HEK293T (cell line): ENCODE results near the gene CALCOCO2.

Source experiments
- ARNT ChIP-seq: fragments of 450-650 bp; IDR thresholded peaks from 2 replicates; pipeline ENCODE4 v1.6.1; 2017; ENCODE audit warnings: mild to moderate bottlenecking
- BHLHE40 ChIP-seq: fragments of 450-650 bp; IDR thresholded peaks from 2 replicates; pipeline ENCODE4 v1.6.1; 2016; ENCODE audit warnings: mild to moderate bottlenecking, moderate library complexity, borderline replicate concordance
- ELF4 ChIP-seq: fragments of 450-650 bp; IDR thresholded peaks from 2 replicates; pipeline ENCODE4 v1.6.1; 2017; ENCODE audit warnings: antibody characterized with exemption
- FOXA1 ChIP-seq: fragments of 450-650 bp; IDR thresholded peaks from 2 replicates; pipeline ENCODE4 v1.6.1; 2016; ENCODE audit warnings: mild to moderate bottlenecking
- FOXK2 ChIP-seq: fragments of 450-650 bp; IDR thresholded peaks from 2 replicates; pipeline ENCODE4 v1.6.1; 2016; ENCODE audit warnings: mild to moderate bottlenecking
- FOXM1 ChIP-seq: fragments of 450-650 bp; IDR thresholded peaks from 2 replicates; pipeline ENCODE4 v1.6.1; 2017; ENCODE audit warnings: mild to moderate bottlenecking, borderline replicate concordance
- HDGF ChIP-seq: fragments of 450-650 bp; IDR thresholded peaks from 2 replicates; pipeline ENCODE4 v1.6.1; 2017; ENCODE audit warnings: antibody characterized with exemption, borderline replicate concordance
- LEF1 ChIP-seq: fragments of 450-650 bp; IDR thresholded peaks from 2 replicates; pipeline ENCODE4 v1.6.1; 2017; ENCODE audit warnings: mild to moderate bottlenecking, borderline replicate concordance
- NFRKB ChIP-seq: fragments of 450-650 bp; IDR thresholded peaks from 2 replicates; pipeline ENCODE4 v1.6.1; 2016; ENCODE audit warnings: mild to moderate bottlenecking, moderate library complexity
- PKNOX1 ChIP-seq: fragments of 450-650 bp; IDR thresholded peaks from 2 replicates; pipeline ENCODE4 v1.6.1; 2016
- SP1 ChIP-seq: fragments of 450-650 bp; IDR thresholded peaks from 2 replicates; pipeline ENCODE4 v1.6.1; 2017
- SUZ12 ChIP-seq: fragments of 450-650 bp; IDR thresholded peaks from 2 replicates; pipeline ENCODE4 v1.6.1; 2016; ENCODE audit warnings: mild to moderate bottlenecking
- TARDBP ChIP-seq: fragments of 450-650 bp; IDR thresholded peaks from 2 replicates; pipeline ENCODE4 v1.6.1; 2016
- ZNF384 ChIP-seq: fragments of 450-650 bp; IDR thresholded peaks from 2 replicates; pipeline ENCODE4 v1.6.1; 2016

GRCh38 chr17:48814504-48814903 is 16.3 kb upstream of the CALCOCO2 start:
- TF ChIP-seq NFRKB = no peak
- no peak for TF ChIP-seq TARDBP
- TF ChIP-seq PKNOX1 = no peak
- TF ChIP-seq HDGF = no peak
- no peak for TF ChIP-seq LEF1
- TF ChIP-seq BHLHE40 = no peak
- TF ChIP-seq SP1 = no peak
- TF ChIP-seq FOXA1 = no peak
- TF ChIP-seq FOXM1 = no peak
- no peak for TF ChIP-seq SUZ12
- no peak for TF ChIP-seq ZNF384
- TF ChIP-seq ELF4 = no peak
- TF ChIP-seq FOXK2 = no peak
- no peak for TF ChIP-seq ARNT
